HepG2 (cell line): Measurements from ENCODE around the gene HAUS5. TPM values are rescaled to one million over a fixed set of nuclear protein-coding genes. Genes with fewer than 3 reads are reported as not detected.
A peak's percentile ranks its signal among the peaks of the same experiment; 100 is the strongest.

Experiments used
- ATF4 ChIP-seq, 2 experiments: fragments of 450-650 bp in 1 of 2; sonication (generic) in 1 of 2; formaldehyde crosslinking; IDR thresholded peaks; 2 replicates each; pipeline versions ENCODE4 v1.5.0 to v1.8.0; 2020 to 2022; ENCODE audit warnings: mild to moderate bottlenecking in 1 of 2, missing genetic modification reagents in 1 of 2
- ATF7 ChIP-seq, 2 experiments: fragments of 450-650 bp in 1 of 2; sonication (generic) in 1 of 2; formaldehyde crosslinking in 1 of 2; IDR thresholded peaks; 2 replicates each; pipeline versions ENCODE4 v1.4.0 to v1.6.1; 2016 to 2020; ENCODE audit warnings: antibody characterized with exemption in 1 of 2, mild to moderate bottlenecking in 1 of 2, missing genetic modification reagents in 1 of 2
- ELF3 ChIP-seq: IDR thresholded peaks from 2 replicates; pipeline ENCODE4 v1.6.1; 2016; ENCODE audit warnings: missing genetic modification reagents, missing compliant biosample characterization
- ETV5 ChIP-seq: IDR thresholded peaks from 2 replicates; pipeline ENCODE4 v1.6.1; 2018; ENCODE audit warnings: missing biosample characterization, missing genetic modification reagents, inconsistent platforms, borderline replicate concordance
- IRF2 ChIP-seq: IDR thresholded peaks from 2 replicates; pipeline ENCODE4 v1.6.1; 2018; ENCODE audit warnings: missing genetic modification reagents, missing compliant biosample characterization
- KDM2A ChIP-seq: sonication (generic); formaldehyde crosslinking; IDR thresholded peaks from 2 replicates; pipeline ENCODE4 v1.4.0; 2020; ENCODE audit warnings: low read depth, missing genetic modification reagents, borderline replicate concordance
- KMT2B ChIP-seq: IDR thresholded peaks from 2 replicates; pipeline ENCODE4 v1.6.1; 2016; ENCODE audit warnings: missing genetic modification reagents, missing compliant biosample characterization
- MNT ChIP-seq: fragments of 450-650 bp; IDR thresholded peaks from 2 replicates; pipeline ENCODE4 v1.6.1; 2016
- PRMT3 ChIP-seq: sonication (generic); formaldehyde crosslinking; IDR thresholded peaks from 2 replicates; pipeline ENCODE4 v1.8.1; 2022; ENCODE audit warnings: low read depth, mild to moderate bottlenecking, moderate library complexity, missing genetic modification reagents, borderline replicate concordance
- SETDB1 ChIP-seq: sonication (generic); formaldehyde crosslinking; IDR thresholded peaks from 2 replicates; pipeline ENCODE4 v1.5.1; 2020; ENCODE audit warnings: missing genetic modification reagents, mild to moderate bottlenecking, borderline replicate concordance
- SMAD9 ChIP-seq: sonication (generic); formaldehyde crosslinking; IDR thresholded peaks from 2 replicates; pipeline ENCODE4 v1.5.1; 2020; ENCODE audit warnings: mild to moderate bottlenecking, missing genetic modification reagents
- SPEN ChIP-seq: sonication (generic); formaldehyde crosslinking; IDR thresholded peaks from 2 replicates; pipeline ENCODE4 v1.5.1; 2020; ENCODE audit warnings: low read depth, mild to moderate bottlenecking, missing genetic modification reagents
- TFDP2 ChIP-seq: sonication (generic); formaldehyde crosslinking; IDR thresholded peaks from 2 replicates; pipeline ENCODE4 v1.4.0; 2020; ENCODE audit warnings: missing genetic modification reagents
- TFE3 ChIP-seq: IDR thresholded peaks from 2 replicates; pipeline ENCODE4 v1.6.1; 2016
- ZNF33A ChIP-seq: sonication (generic); formaldehyde crosslinking; IDR thresholded peaks from 2 replicates; pipeline ENCODE4 v1.5.1; 2020; ENCODE audit warnings: missing genetic modification reagents, mild to moderate bottlenecking, moderate library complexity, borderline replicate concordance
- ZNF550 ChIP-seq: sonication (generic); formaldehyde crosslinking; IDR thresholded peaks from 2 replicates; pipeline ENCODE4 v1.4.0; 2020; ENCODE audit warnings: mild to moderate bottlenecking, missing genetic modification reagents, borderline replicate concordance
- ZNF724P ChIP-seq: sonication (generic); formaldehyde crosslinking; IDR thresholded peaks from 2 replicates; pipeline ENCODE4 v1.8.0; 2022; ENCODE audit warnings: missing genetic modification reagents, borderline replicate concordance
- ZNF839 ChIP-seq: sonication (generic); formaldehyde crosslinking; IDR thresholded peaks from 2 replicates; pipeline ENCODE4 v1.4.0; 2020; ENCODE audit warnings: missing genetic modification reagents, mild to moderate bottlenecking, borderline replicate concordance
- ZSCAN20 ChIP-seq: sonication (generic); formaldehyde crosslinking; IDR thresholded peaks from 2 replicates; pipeline ENCODE4 v1.4.0; 2020; ENCODE audit warnings: missing genetic modification reagents, mild to moderate bottlenecking, borderline replicate concordance
- ZSCAN5A ChIP-seq: sonication (generic); formaldehyde crosslinking; IDR thresholded peaks from 2 replicates; pipeline ENCODE4 v1.8.0; 2022; ENCODE audit warnings: mild to moderate bottlenecking, missing genetic modification reagents, borderline replicate concordance
- polyA plus RNA-seq, 8 experiments: library from polyadenylated mRNA; depleted of rRNA in 3 of 8; stranded (reverse) in 7 of 8; unstranded in 1 of 8; fragments of >200 nt; fragmentation: Illumina TruSeq in 4 of 8; extraction: Trizol in 4 of 8; gene quantifications; 2 replicates each; pipeline versions ENCODE4 v1.2.1 to v1.2.3, GENCODE V29; 2011 to 2016; ENCODE audit warnings: low read depth in 4 of 8, missing spikeins in 1 of 8, mixed read lengths in 1 of 8; ENCODE audit not compliant: insufficient read depth in 1 of 8
- total RNA-seq, 5 experiments: library from RNA; depleted of rRNA; stranded (reverse); fragments of >200 nt; fragmentation: Illumina TruSeq; extraction: Trizol; gene quantifications; 2 replicates each; pipeline ENCODE4 v1.2.3, GENCODE V29; 2016; ENCODE audit warnings: low read depth in 1 of 5

HAUS5 gene
- total and polyA plus RNA-seq, 2 of the 13 experiments (the other 11 are each of a cell fraction or from before 2014, with no cell fraction given): 10.3 to 17.7 TPM

- TF ChIP-seq SETDB1 (CRISPR knock-in tag) (no peak), TFE3 (CRISPR knock-in tag) (no peak), ATF4 (CRISPR knock-in tag; IDR thresholded peaks at IDR 0.05) (no peak), TFDP2 (CRISPR knock-in tag) (peak; percentile 96), ATF7 (IDR thresholded peaks at IDR 0.05) (peak; percentile 100), ATF7 (CRISPR knock-in tag; IDR thresholded peaks at IDR 0.05) (peak; percentile 99), ELF3 (peak; percentile 26; the same call in 1 of the 2 replicates), ZNF550 (no peak), SPEN (CRISPR knock-in tag) (peak; percentile 92), ZNF839 (CRISPR knock-in tag) (no peak), KDM2A (peak; percentile 92), PRMT3 (CRISPR knock-in tag) (no peak), SMAD9 (CRISPR knock-in tag) (no peak), ZNF33A (CRISPR knock-in tag) (no peak), ZNF724P (peak; percentile 67; the same call in 1 of the 2 replicates), ZSCAN20 (CRISPR knock-in tag) (no peak), MNT (no peak), ETV5 (peak; percentile 53; the same call in 1 of the 2 replicates), KMT2B (CRISPR knock-in tag) (peak; percentile 94), IRF2 (CRISPR knock-in tag) (peak; percentile 86), ZSCAN5A (CRISPR knock-in tag) (no peak)
Measured at GRCh38 chr19:35612559-35613321, at the start of gene HAUS5 (continued).
